HepG2 (cell line): ENCODE results near the gene TXNL4B. TPM values are rescaled to one million over a fixed set of nuclear protein-coding genes. Genes with fewer than 3 reads are reported as not detected.

Experiments used
- ADNP ChIP-seq: sonication (generic); formaldehyde crosslinking; IDR thresholded peaks from 2 replicates; pipeline ENCODE4 v1.4.0; 2020; ENCODE audit warnings: missing genetic modification reagents
- BCL3 ChIP-seq: sonication (generic); formaldehyde crosslinking; IDR thresholded peaks from 2 replicates; pipeline ENCODE4 v1.5.1; 2020; ENCODE audit warnings: mild to moderate bottlenecking, missing genetic modification reagents, moderate library complexity
- CCDC6 ChIP-seq: sonication (generic); formaldehyde crosslinking; IDR thresholded peaks from 2 replicates; pipeline ENCODE4 v1.8.1; 2022; ENCODE audit warnings: mild to moderate bottlenecking, missing genetic modification reagents, moderate library complexity
- CEBPZ ChIP-seq: IDR thresholded peaks from 2 replicates; pipeline ENCODE4 v1.6.1; 2012; ENCODE audit warnings: low read length, improper control_type of control experiment
- DPF2 ChIP-seq: sonication (generic); formaldehyde crosslinking; IDR thresholded peaks from 2 replicates; pipeline ENCODE4 v1.4.0; 2020; ENCODE audit warnings: mild to moderate bottlenecking, low read depth, missing genetic modification reagents, borderline replicate concordance
- GATAD1 ChIP-seq: IDR thresholded peaks from 2 replicates; pipeline ENCODE4 v1.6.1; 2016; ENCODE audit warnings: missing genetic modification reagents, missing compliant biosample characterization
- GZF1 ChIP-seq: sonication (generic); formaldehyde crosslinking; IDR thresholded peaks from 2 replicates; pipeline ENCODE4 v1.5.1; 2020; ENCODE audit warnings: mild to moderate bottlenecking, missing genetic modification reagents
- HIVEP1 ChIP-seq: sonication (generic); formaldehyde crosslinking; IDR thresholded peaks from 2 replicates; pipeline ENCODE4 v1.4.0; 2020; ENCODE audit warnings: mild to moderate bottlenecking, missing genetic modification reagents
- HMG20B ChIP-seq: conservative IDR thresholded peaks from 2 replicates; pipeline ENCODE4 v1.6.1; 2016; ENCODE audit warnings: missing genetic modification reagents, missing compliant biosample characterization
- HNF4G ChIP-seq, 2 experiments: sonication (generic) in 1 of 2; formaldehyde crosslinking in 1 of 2; IDR thresholded peaks; 2 replicates each; pipeline versions ENCODE4 v1.4.0 to v1.6.1; 2011 to 2020; ENCODE audit warnings: borderline replicate concordance in 2 of 2, low read depth in 2 of 2, mild to moderate bottlenecking in 2 of 2, low read length in 1 of 2, missing genetic modification reagents in 1 of 2, moderate library complexity in 1 of 2
- IRF2 ChIP-seq: IDR thresholded peaks from 2 replicates; pipeline ENCODE4 v1.6.1; 2018; ENCODE audit warnings: missing genetic modification reagents, missing compliant biosample characterization
- ISL2 ChIP-seq: sonication (generic); formaldehyde crosslinking; IDR thresholded peaks from 2 replicates; pipeline ENCODE4 v1.5.0; 2020; ENCODE audit warnings: missing genetic modification reagents
- MAFF ChIP-seq: IDR thresholded peaks from 2 replicates; pipeline ENCODE4 v1.6.1; 2011; ENCODE audit warnings: low read depth, low read length, improper control_type of control experiment
- MIXL1 ChIP-seq: IDR thresholded peaks from 2 replicates; pipeline ENCODE4 v1.6.1; 2016
- NFIC ChIP-seq: IDR thresholded peaks from 2 replicates; pipeline ENCODE4 v1.6.1; 2012; ENCODE audit warnings: mild to moderate bottlenecking, low read length, inconsistent platforms
- RNF219 ChIP-seq: sonication (generic); formaldehyde crosslinking; IDR thresholded peaks from 2 replicates; pipeline ENCODE4 v1.5.0; 2020; ENCODE audit warnings: mild to moderate bottlenecking, missing genetic modification reagents
- SNAPC2 ChIP-seq: sonication (generic); formaldehyde crosslinking; IDR thresholded peaks from 2 replicates; pipeline ENCODE4 v1.8.1; 2022; ENCODE audit warnings: mild to moderate bottlenecking, missing genetic modification reagents
- SNAPC5 ChIP-seq: sonication (generic); formaldehyde crosslinking; IDR thresholded peaks from 2 replicates; pipeline ENCODE4 v1.8.1; 2023; ENCODE audit warnings: mild to moderate bottlenecking, missing genetic modification reagents, borderline replicate concordance
- SOX5 ChIP-seq: IDR thresholded peaks from 2 replicates; pipeline ENCODE4 v1.6.1; 2016; ENCODE audit warnings: borderline replicate concordance
- SP5 ChIP-seq: IDR thresholded peaks from 2 replicates; pipeline ENCODE4 v1.6.1; 2016; ENCODE audit warnings: low read depth, borderline replicate concordance
- SPEN ChIP-seq: sonication (generic); formaldehyde crosslinking; IDR thresholded peaks from 2 replicates; pipeline ENCODE4 v1.5.1; 2020; ENCODE audit warnings: low read depth, mild to moderate bottlenecking, missing genetic modification reagents
- ZBTB38 ChIP-seq: sonication (generic); formaldehyde crosslinking; IDR thresholded peaks from 2 replicates; pipeline ENCODE4 v1.5.1; 2020; ENCODE audit warnings: mild to moderate bottlenecking, missing genetic modification reagents
- ZNF20 ChIP-seq: sonication (generic); formaldehyde crosslinking; IDR thresholded peaks from 2 replicates; pipeline ENCODE4 v1.4.0; 2020; ENCODE audit warnings: mild to moderate bottlenecking, moderate library complexity, missing genetic modification reagents
- ZNF468 ChIP-seq: sonication (generic); formaldehyde crosslinking; IDR thresholded peaks from 2 replicates; pipeline ENCODE4 v1.8.0; 2022; ENCODE audit warnings: mild to moderate bottlenecking, moderate library complexity, missing genetic modification reagents
- ZNF547 ChIP-seq: sonication (generic); formaldehyde crosslinking; IDR thresholded peaks from 2 replicates; pipeline ENCODE4 v1.5.1; 2020; ENCODE audit warnings: mild to moderate bottlenecking, missing genetic modification reagents
- ZNF768 ChIP-seq: sonication (generic); formaldehyde crosslinking; IDR thresholded peaks from 2 replicates; pipeline ENCODE4 v1.4.0; 2020; ENCODE audit warnings: missing genetic modification reagents
- polyA plus RNA-seq, 8 experiments: library from polyadenylated mRNA; depleted of rRNA in 3 of 8; stranded (reverse) in 7 of 8; unstranded in 1 of 8; fragments of >200 nt; fragmentation: Illumina TruSeq in 4 of 8; extraction: Trizol in 4 of 8; gene quantifications; 2 replicates each; pipeline versions ENCODE4 v1.2.1 to v1.2.3, GENCODE V29; 2011 to 2016; ENCODE audit warnings: low read depth in 4 of 8, missing spikeins in 1 of 8, mixed read lengths in 1 of 8; ENCODE audit not compliant: insufficient read depth in 1 of 8
- total RNA-seq, 5 experiments: library from RNA; depleted of rRNA; stranded (reverse); fragments of >200 nt; fragmentation: Illumina TruSeq; extraction: Trizol; gene quantifications; 2 replicates each; pipeline ENCODE4 v1.2.3, GENCODE V29; 2016; ENCODE audit warnings: low read depth in 1 of 5

Gene TXNL4B
- total and polyA plus RNA-seq, 2 of the 13 experiments (the other 11 are each of a cell fraction or from before 2014, with no cell fraction given): 17.4 to 18.3 TPM

- no peak for TF ChIP-seq CEBPZ
- TF ChIP-seq IRF2 (CRISPR knock-in tag): peak; percentile 73; the same call in 1 of the 2 replicates
- no peak for TF ChIP-seq ADNP (CRISPR knock-in tag)
- TF ChIP-seq SP5 (CRISPR knock-in tag): no peak
- TF ChIP-seq ZBTB38 (CRISPR knock-in tag): no peak; the same call in 1 of the 2 replicates
- no peak for TF ChIP-seq GZF1
- TF ChIP-seq SOX5 (CRISPR knock-in tag): no peak
- 0 out of 2 replicates have a peak, but pooled peaks have one; percentile 30 for TF ChIP-seq ZNF468 (CRISPR knock-in tag)
- 0 out of 2 replicates have a peak, but pooled peaks have one; percentile 32 for TF ChIP-seq CCDC6 (CRISPR knock-in tag)
- TF ChIP-seq ISL2 (CRISPR knock-in tag): no peak
- TF ChIP-seq MAFF: no peak
- no peak for TF ChIP-seq MIXL1 (CRISPR knock-in tag)
- no peak for TF ChIP-seq NFIC
- TF ChIP-seq GATAD1 (CRISPR knock-in tag): peak; percentile 49; the same call in 1 of the 2 replicates
- TF ChIP-seq SNAPC5 (CRISPR knock-in tag): no peak
- TF ChIP-seq BCL3 (CRISPR knock-in tag): peak; percentile 71; the same call in 1 of the 2 replicates
- TF ChIP-seq SNAPC2 (CRISPR knock-in tag): no peak
- no peak for TF ChIP-seq ZNF768 (CRISPR knock-in tag)
- no peak for TF ChIP-seq ZNF20 (CRISPR knock-in tag)
- peak; percentile 52; the same call in 1 of the 2 replicates for TF ChIP-seq ZNF547 (CRISPR knock-in tag)
- no peak for TF ChIP-seq SPEN (CRISPR knock-in tag)
- TF ChIP-seq RNF219 (CRISPR knock-in tag): no peak
- TF ChIP-seq HNF4G (IDR thresholded peaks at IDR 0.05; ENCODE audit: borderline replicate concordance, low read depth, low read length): 0 out of 2 replicates have a peak, but pooled peaks have one; percentile 17
- TF ChIP-seq HNF4G (CRISPR knock-in tag; IDR thresholded peaks at IDR 0.05; ENCODE audit: borderline replicate concordance, low read depth): no peak
- TF ChIP-seq DPF2 (CRISPR knock-in tag): no peak
- TF ChIP-seq HMG20B (CRISPR knock-in tag): no peak
- TF ChIP-seq HIVEP1: no peak
Observed at GRCh38 chr16:72099377-72099818, 6.0 kb upstream of the TXNL4B start (continued).
